Activated CD4-positive, alpha-beta T cell treated with anti-CD3 and anti-CD28 coated beads, Interleukin-2, amount 10 ng/mL, durations not matched to agents 7 days and 5 days (primary cell): ENCODE measurements around the gene CAMSAP2. TPM values are rescaled to one million over a fixed set of nuclear protein-coding genes. Genes with fewer than 3 reads are reported as not detected.
"Not testable (repeated sequence)": the region's sequence is repeated elsewhere in the genome, so short reads cannot be mapped to it uniquely, and the experiment has no call there.

Experiments used
- CTCF ChIA-PET: fragments of 350-600 bp; sonication (Branson Sonifier 250); formaldehyde crosslinking; loops from one replicate; lab custom pipeline; 2021; ENCODE audit warnings: antibody characterized with exemption; lab: Charles Lee
- POLR2A ChIA-PET: fragments of 350-600 bp; sonication (Branson Sonifier 250); formaldehyde crosslinking; loops from one replicate; lab custom pipeline; 2021; ENCODE audit warnings: antibody characterized with exemption; lab: Charles Lee
- DNase-seq: peaks from one replicate; pipeline ENCODE4 v3.0.0-alpha.2; 2020
- H3K27ac Mint-ChIP-seq: one replicate; pipeline ENCODE4 v1.8.0; 2021; ENCODE audit warnings: mild to moderate bottlenecking, moderate library complexity, mixed read lengths
- H3K27me3 Mint-ChIP-seq: one replicate; pipeline ENCODE4 v1.8.0; 2021; ENCODE audit warnings: mixed read lengths
- H3K36me3 Mint-ChIP-seq: one replicate; pipeline ENCODE4 v1.8.0; 2021; ENCODE audit warnings: low read depth, mixed read lengths
- H3K4me1 Mint-ChIP-seq: one replicate; pipeline ENCODE4 v1.8.0; 2021; ENCODE audit warnings: mixed read lengths
- H3K4me3 Mint-ChIP-seq: one replicate; pipeline ENCODE4 v1.8.0; 2021; ENCODE audit warnings: mild to moderate bottlenecking, moderate library complexity, mixed read lengths
- H3K9me3 Mint-ChIP-seq: one replicate; pipeline ENCODE4 v1.8.0; 2021; ENCODE audit warnings: mixed read lengths
- total RNA-seq, 2 experiments: library from RNA; stranded (reverse); gene quantifications; one replicate each; pipeline ENCODE4 v1.2.3, GENCODE V29; 2021

Gene CAMSAP2
- total RNA-seq, 2 experiments from 2014 or later: 0.81 to 0.82 TPM

GRCh38 chr1:200740571-200741208 lies 2.0 kb downstream of the CAMSAP2 start:
- Mint-ChIP-seq H3K4me3 (no peak overlapping the region), H3K9me3 (no peaks in the 10 kb centered on the region), H3K27ac (no peak overlapping the region), H3K27me3 (peaks cover 34% of the 10 kb centered on the region), H3K4me1 (peaks cover 30% of the 10 kb centered on the region), H3K36me3 (no peaks in the 10 kb centered on the region)
- CTCF ChIA-PET: interaction anchor here (0.7 kb wide), 1 partner anchor 1609 kb away, joined by 4 read pairs; no protein-coding TSS in a partner anchor
- POLR2A ChIA-PET: no interaction called here
- no peak for DNase-seq

GRCh38 chr1:200741551-200742207 lies 3.0 kb downstream of the CAMSAP2 start:
- Mint-ChIP-seq H3K36me3 (peaks cover 2% of the 10 kb centered on the region), H3K4me3 (no peak overlapping the region), H3K27me3 (peaks cover 37% of the 10 kb centered on the region), H3K27ac (no peak overlapping the region), H3K9me3 (no peaks in the 10 kb centered on the region), H3K4me1 (peaks cover 30% of the 10 kb centered on the region)
- ChIA-PET POLR2A (no interaction called here), CTCF (interaction anchor here (0.5 to 0.7 kb wide), 2 partner anchors 770 to 1608 kb away, joined by 3 to 4 read pairs; no protein-coding TSS in a partner anchor)
- DNase-seq: no peak

- H3K4me1 Mint-ChIP-seq: peaks cover 20% of the 10 kb centered on the region
- ChIA-PET CTCF (interaction anchor here (0.8 kb wide), 1 partner anchor 68 kb away, joined by 4 read pairs; no protein-coding TSS in a partner anchor), POLR2A (no interaction called here)
- no peak overlapping the region for H3K4me3 Mint-ChIP-seq
- DNase-seq: no peak
- peaks cover 30% of the 10 kb centered on the region for H3K27me3 Mint-ChIP-seq
- no peak overlapping the region for H3K27ac Mint-ChIP-seq
- peaks cover 2% of the 10 kb centered on the region for H3K36me3 Mint-ChIP-seq
- no peaks in the 10 kb centered on the region for H3K9me3 Mint-ChIP-seq
These were observed 5.5 kb downstream of the CAMSAP2 start for GRCh38 chr1:200744143-200744542.

DNA sequence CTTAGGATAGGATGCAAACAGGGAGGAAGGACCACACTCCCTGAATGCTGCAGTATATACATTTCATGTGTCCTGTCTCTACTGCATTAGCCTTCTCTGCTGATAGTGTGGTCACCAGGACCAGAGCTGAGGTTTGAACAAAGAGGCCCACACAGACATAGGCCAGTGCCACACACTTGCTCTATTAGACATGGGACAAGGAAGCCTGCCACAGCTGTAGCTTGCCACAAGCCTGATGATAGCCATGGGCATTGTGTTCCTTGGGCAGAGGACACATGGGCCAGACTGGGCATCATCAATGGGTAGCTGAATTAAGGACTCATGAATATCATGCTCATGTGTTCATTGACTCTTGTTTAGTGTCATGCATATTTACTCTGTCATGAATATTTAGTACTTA lies 10.4 kb downstream of the CAMSAP2 start:
- CTCF ChIA-PET: interaction anchor here (1.3 kb wide), 2 partner anchors 9 to 10 kb away, joined by 3 to 6 read pairs; no protein-coding TSS in a partner anchor

GRCh38 chr1:200750749-200751148 lies 12.1 kb downstream of the CAMSAP2 start:
- H3K27ac Mint-ChIP-seq, H3K9me3 Mint-ChIP-seq, H3K4me1 Mint-ChIP-seq, DNase-seq, POLR2A ChIA-PET, H3K27me3 Mint-ChIP-seq, H3K36me3 Mint-ChIP-seq, H3K4me3 Mint-ChIP-seq: not testable (repeated sequence)
- CTCF ChIA-PET: interaction anchor here (0.8 to 1.2 kb wide), 2 partner anchors 15 to 56 kb away, joined by 3 read pairs; no protein-coding TSS in a partner anchor

More for the DNA sequence above, 10.4 kb downstream of the CAMSAP2 start:
- Mint-ChIP-seq H3K27ac (no peak overlapping the region), H3K27me3 (peaks cover 8% of the 10 kb centered on the region), H3K36me3 (peaks cover 2% of the 10 kb centered on the region), H3K4me1 (peaks cover 11% of the 10 kb centered on the region), H3K4me3 (no peak overlapping the region), H3K9me3 (no peaks in the 10 kb centered on the region)
- POLR2A ChIA-PET: no interaction called here
- no peak for DNase-seq

GRCh38 chr1:200751717-200752116 lies 13.0 kb downstream of the CAMSAP2 start:
- no peaks in the 10 kb centered on the region for H3K9me3 Mint-ChIP-seq
- no peak for DNase-seq
- no peaks in the 10 kb centered on the region for H3K36me3 Mint-ChIP-seq
- ChIA-PET POLR2A (no interaction called here), CTCF (interaction anchor here (1.2 kb wide), 1 partner anchor 55 kb away, joined by 3 read pairs; no protein-coding TSS in a partner anchor)
- no peak overlapping the region for H3K27ac Mint-ChIP-seq
- H3K27me3 Mint-ChIP-seq: no peaks in the 10 kb centered on the region
- H3K4me3 Mint-ChIP-seq: no peak overlapping the region
- H3K4me1 Mint-ChIP-seq: peaks cover 5% of the 10 kb centered on the region

GRCh38 chr1:200753650-200754198 lies 15.0 kb downstream of the CAMSAP2 start:
- no peak for DNase-seq
- no peaks in the 10 kb centered on the region for H3K36me3 Mint-ChIP-seq
- no peaks in the 10 kb centered on the region for H3K9me3 Mint-ChIP-seq
- no peak overlapping the region for H3K27ac Mint-ChIP-seq
- POLR2A ChIA-PET: no interaction called here
- H3K4me1 Mint-ChIP-seq: peaks cover 5% of the 10 kb centered on the region
- CTCF ChIA-PET: interaction anchor here (0.5 kb wide), 1 partner anchor 81 kb away, joined by 3 read pairs; no protein-coding TSS in a partner anchor
- no peak overlapping the region for H3K4me3 Mint-ChIP-seq
- H3K27me3 Mint-ChIP-seq: no peaks in the 10 kb centered on the region

GRCh38 chr1:200755456-200755855 lies 16.8 kb downstream of the CAMSAP2 start:
- H3K27me3 Mint-ChIP-seq: no peaks in the 10 kb centered on the region
- peaks cover 5% of the 10 kb centered on the region for H3K4me1 Mint-ChIP-seq
- no peaks in the 10 kb centered on the region for H3K9me3 Mint-ChIP-seq
- H3K36me3 Mint-ChIP-seq: no peaks in the 10 kb centered on the region
- DNase-seq: no peak
- POLR2A ChIA-PET: no interaction called here
- CTCF ChIA-PET: interaction anchor here (1.6 kb wide), 1 partner anchor 21 kb away, joined by 5 read pairs; no protein-coding TSS in a partner anchor
- no peak overlapping the region for H3K4me3 Mint-ChIP-seq
- no peak overlapping the region for H3K27ac Mint-ChIP-seq

- Mint-ChIP-seq H3K36me3 (no peaks in the 10 kb centered on the region), H3K4me3 (no peak overlapping the region), H3K27me3 (no peaks in the 10 kb centered on the region), H3K4me1 (no peaks in the 10 kb centered on the region), H3K9me3 (no peaks in the 10 kb centered on the region), H3K27ac (no peak overlapping the region)
- DNase-seq: no peak
- POLR2A ChIA-PET: no interaction called here
- CTCF ChIA-PET: interaction anchor here (1.5 kb wide), 1 partner anchor 81 kb away, joined by 3 read pairs; no protein-coding TSS in a partner anchor
These were observed 23.4 kb downstream of the CAMSAP2 start for GRCh38 chr1:200762089-200762488.

- H3K36me3 Mint-ChIP-seq: no peaks in the 10 kb centered on the region
- no peak overlapping the region for H3K4me3 Mint-ChIP-seq
- no peaks in the 10 kb centered on the region for H3K27me3 Mint-ChIP-seq
- no peaks in the 10 kb centered on the region for H3K4me1 Mint-ChIP-seq
- H3K9me3 Mint-ChIP-seq: no peaks in the 10 kb centered on the region
- no peak overlapping the region for H3K27ac Mint-ChIP-seq
- ChIA-PET CTCF (interaction anchor here (0.6 to 1.2 kb wide), 4 partner anchors 10 to 215 kb away, joined by 3 to 5 read pairs (median 4); no protein-coding TSS in a partner anchor), POLR2A (no interaction called here)
- DNase-seq: no peak
These were observed 28.6 kb downstream of the CAMSAP2 start for GRCh38 chr1:200767321-200767720.

DNA sequence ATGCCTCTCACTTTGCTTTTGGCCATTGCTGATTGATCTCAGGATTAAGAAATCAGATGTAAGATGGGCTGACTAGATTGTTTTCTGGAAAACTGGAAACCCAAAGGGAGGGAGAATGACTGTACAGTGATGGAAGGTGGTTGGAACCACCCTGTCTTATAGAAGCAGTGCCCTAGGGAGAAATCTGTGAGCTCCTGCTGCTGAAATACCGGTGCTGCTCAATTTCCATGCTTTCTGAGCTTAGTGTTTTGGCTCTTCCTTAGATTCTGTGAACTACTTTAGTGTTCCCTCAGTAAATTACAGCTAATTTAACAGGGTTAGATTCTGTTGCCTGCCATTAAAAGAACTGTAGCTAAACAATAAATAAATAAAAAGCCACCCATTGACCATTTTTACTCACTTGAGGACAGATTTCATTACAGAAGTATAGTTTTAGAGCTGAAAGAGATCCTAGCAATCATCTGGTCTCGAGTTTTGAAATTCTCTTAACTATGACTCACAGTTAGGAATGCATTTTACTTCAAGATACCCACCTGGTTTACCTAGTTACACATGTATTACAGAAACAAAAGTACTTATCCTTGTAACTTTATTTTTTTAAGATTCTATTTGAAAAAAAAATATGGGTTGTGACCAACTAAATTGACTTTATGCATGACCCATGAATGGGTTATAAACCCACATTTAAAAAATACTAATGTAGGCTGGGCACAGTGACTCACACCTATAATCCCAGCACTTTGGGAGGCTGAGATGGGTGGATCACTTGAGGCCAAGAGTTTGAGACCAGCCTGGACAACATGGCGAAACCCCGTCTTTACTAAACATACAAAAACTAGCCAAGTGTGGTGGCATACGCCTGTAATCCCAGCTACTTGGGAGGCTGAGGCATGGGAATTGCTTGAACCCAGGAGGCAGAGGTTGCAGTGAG lies 33.2 kb downstream of the CAMSAP2 start:
- POLR2A ChIA-PET: no interaction called here
- no peak for DNase-seq
- Mint-ChIP-seq H3K9me3 (no peaks in the 10 kb centered on the region), H3K36me3 (no peaks in the 10 kb centered on the region), H3K27me3 (no peaks in the 10 kb centered on the region), H3K27ac (no peak overlapping the region), H3K4me1 (peaks cover 6% of the 10 kb centered on the region), H3K4me3 (no peak overlapping the region)
- CTCF ChIA-PET: no interaction called here

- Mint-ChIP-seq H3K27ac (no peak overlapping the region), H3K9me3 (no peaks in the 10 kb centered on the region), H3K36me3 (no peaks in the 10 kb centered on the region), H3K4me3 (no peak overlapping the region), H3K4me1 (peaks cover 6% of the 10 kb centered on the region), H3K27me3 (no peaks in the 10 kb centered on the region)
- CTCF ChIA-PET: no interaction called here
- POLR2A ChIA-PET: no interaction called here
- no peak for DNase-seq
These were observed 35.6 kb downstream of the CAMSAP2 start for GRCh38 chr1:200774311-200774710.
